ENCODE measurements around the gene EPS15.
"Not testable (repeated sequence)": the region's sequence is repeated elsewhere in the genome, so short reads cannot be mapped to it uniquely, and the experiment has no call there.

DNA sequence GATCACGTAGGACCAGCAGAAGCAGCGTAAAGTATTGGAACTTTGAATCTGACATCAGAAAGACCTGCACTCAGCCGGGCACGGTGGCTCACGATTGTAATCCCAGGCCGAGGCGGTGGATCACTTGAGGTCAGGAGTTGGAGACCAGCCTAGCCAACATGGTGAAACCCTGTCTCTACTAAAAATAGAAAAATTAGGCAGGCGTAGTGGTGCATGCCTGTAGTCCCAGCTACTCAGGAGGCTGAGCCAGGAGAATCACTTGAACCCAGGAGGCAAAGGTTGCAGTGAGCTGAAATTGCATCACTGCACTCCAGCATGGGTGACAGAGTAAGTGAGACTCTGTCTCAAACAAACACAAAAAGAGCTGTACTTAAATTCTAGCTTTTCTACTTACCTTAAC lies 41.8 kb upstream of the EPS15 start:
- TF ChIP-seq POLR2AphosphoS5 (IDR thresholded peaks at IDR 0.05; ENCODE audit: low read depth, low read length); TAF1 (IDR thresholded peaks at IDR 0.05; ENCODE audit: low read depth, low read length); PAX5 (IDR thresholded peaks at IDR 0.05; ENCODE audit: insufficient read depth, low read length, severe bottlenecking); POLR2A (IDR thresholded peaks at IDR 0.05; ENCODE audit: low read depth, low read length); POU2F2 (IDR thresholded peaks at IDR 0.05; ENCODE audit: low read depth, low read length): not testable (repeated sequence)

All from GM12891 (cell line).